Fibroblast of skin of scalp (primary cell): ENCODE data around the gene RAB9A.
"Not testable (repeated sequence)": the region's sequence is repeated elsewhere in the genome, so short reads cannot be mapped to it uniquely, and the experiment has no call there.

Source experiments
- DNase-seq: peaks from one replicate; pipeline ENCODE4 v3.0.0-alpha.2; 2013

RAB9A gene

DNA sequence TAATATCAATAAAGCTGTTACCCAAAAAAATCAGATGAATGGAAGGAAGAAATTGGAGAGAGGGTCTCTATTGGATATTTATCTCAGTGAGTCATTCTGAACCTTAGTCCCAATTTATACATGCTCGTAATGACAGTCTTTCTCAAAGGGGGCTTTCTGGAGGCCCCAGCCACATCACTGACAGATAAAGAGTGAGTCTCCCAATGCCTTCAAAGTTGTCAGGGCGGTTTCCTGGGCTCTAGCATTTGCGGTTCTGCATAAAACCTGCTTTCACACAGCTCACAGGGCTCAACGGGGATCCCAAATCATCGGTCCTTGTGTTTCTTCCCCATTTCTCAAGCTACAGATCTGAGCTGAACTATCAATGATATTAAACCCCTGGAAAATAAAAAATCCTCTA, 18.7 kb upstream of the RAB9A start:
- no peak for DNase-seq

DNA sequence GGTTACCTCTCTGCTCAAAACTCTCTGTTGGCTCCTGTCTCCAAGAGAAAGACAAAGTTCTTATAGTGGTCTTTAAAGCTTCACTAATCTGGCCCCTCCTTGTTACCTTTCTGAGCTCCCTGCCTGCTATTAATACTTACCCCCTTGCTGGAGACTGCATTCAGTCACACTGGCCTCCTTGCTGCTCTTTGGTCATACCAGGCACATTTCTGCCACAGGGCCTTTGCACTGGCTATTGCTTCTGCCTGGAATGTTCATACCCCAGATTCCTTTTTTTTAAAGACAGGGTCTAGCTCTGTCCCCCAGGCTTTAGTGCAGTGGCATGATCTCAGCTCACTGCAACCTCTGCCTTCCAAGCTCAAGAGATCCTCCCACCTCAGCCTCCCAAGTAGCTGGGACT, 15.9 kb upstream of the RAB9A start:
- DNase-seq = no peak

- no peak for DNase-seq
Measured at GRCh38 chrX:13676885-13677284, 12.0 kb upstream of the RAB9A start.

GRCh38 chrX:13679700-13680099, 9.2 kb upstream of the RAB9A start:
- not testable (repeated sequence) for DNase-seq

DNA sequence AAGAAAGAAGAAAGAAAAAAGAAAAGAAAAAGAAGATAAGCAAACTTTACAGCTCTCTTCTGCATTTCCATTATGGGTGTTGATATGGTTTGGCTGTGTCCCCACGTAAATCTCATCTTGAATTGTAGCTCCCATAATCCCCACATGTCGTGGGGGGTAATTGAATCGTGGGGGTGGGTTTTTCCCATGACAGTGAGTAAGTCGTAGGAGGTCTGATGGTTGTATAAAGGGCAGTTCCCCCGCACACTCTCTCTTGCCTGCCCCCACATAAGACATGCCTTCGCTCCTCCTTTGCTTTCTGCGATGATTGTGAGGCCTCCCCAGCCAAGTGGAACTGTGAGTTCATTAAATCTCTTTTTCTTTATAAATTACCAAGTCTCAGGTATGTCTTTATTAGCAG, 7.3 kb upstream of the RAB9A start:
- DNase-seq = no peak

DNA sequence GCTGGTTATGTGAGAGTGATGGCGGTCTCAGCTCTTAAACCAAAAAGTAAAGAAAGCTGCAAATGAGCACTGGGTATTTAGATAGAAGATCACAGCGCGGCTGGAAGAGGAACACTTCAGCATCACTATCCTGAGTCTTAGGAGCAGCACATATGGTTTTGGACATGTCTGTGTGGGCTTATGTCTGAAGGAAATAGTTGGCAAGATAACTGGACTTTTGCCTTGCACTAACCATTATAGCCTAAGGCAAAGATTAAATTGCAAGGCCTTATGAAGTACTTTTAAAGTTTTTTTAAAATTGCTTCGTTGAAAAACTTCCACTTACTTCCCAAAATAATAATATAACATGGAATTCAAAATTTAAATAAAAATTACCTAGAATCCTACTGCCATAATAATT, 4.6 kb upstream of the RAB9A start:
- DNase-seq = no peak

GRCh38 chrX:13685126-13685763, 3.7 kb upstream of the RAB9A start:
- DNase-seq = no peak

- no peak for DNase-seq
Measured at GRCh38 chrX:13687203-13687602, 1.7 kb upstream of the RAB9A start.

- no peak for DNase-seq
Measured at GRCh38 chrX:13688384-13688957, 457 bp upstream of the RAB9A start.

- DNase-seq = no peak
Measured at GRCh38 chrX:13689741-13690211, 848 bp downstream of the RAB9A start.

DNA sequence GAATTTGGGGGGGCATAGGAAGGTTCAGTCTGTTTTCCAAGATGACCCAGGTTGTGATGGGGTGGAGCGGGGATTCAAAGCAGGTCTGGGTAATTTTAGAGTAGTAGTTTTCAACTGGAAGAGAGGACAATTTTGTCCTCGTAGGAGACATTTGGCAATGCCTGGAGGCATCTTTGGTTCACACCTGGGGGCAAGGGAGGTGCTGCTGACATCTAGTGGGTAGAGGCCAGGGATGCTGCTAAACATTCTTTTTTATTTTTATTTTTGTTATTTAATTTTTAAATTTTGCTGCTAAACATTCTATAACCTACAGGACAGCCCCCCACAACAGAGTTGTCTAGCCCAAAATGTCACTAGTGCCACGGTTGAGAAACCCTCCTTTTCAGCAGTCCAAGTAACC, 1.9 kb downstream of the RAB9A start:
- no peak for DNase-seq

DNA sequence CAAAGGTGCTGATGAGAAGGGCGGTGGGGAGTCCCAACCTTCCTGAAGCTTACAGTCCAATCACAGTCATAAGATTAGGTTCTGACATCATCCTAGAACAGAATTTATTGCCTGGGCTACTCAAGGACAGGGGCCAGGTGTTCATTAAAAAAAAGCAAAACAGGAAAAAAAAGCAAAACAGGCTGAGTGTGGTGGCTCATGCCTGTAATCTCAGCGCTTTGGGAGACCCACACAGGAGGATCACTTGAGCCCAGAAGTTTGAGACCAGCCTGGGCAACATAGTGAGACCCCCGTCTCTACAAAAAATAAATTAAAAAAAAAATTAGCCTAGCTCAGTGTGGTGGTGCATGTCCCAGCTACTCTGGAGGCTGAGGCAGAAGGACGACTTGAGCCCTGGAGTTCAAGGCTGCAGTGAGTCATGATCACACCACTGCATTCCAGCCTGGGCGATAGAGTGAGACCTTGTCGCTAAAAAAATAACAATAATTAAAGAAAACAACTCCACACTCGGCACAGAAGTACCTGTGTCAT, 3.0 kb downstream of the RAB9A start:
- DNase-seq = no peak

DNA sequence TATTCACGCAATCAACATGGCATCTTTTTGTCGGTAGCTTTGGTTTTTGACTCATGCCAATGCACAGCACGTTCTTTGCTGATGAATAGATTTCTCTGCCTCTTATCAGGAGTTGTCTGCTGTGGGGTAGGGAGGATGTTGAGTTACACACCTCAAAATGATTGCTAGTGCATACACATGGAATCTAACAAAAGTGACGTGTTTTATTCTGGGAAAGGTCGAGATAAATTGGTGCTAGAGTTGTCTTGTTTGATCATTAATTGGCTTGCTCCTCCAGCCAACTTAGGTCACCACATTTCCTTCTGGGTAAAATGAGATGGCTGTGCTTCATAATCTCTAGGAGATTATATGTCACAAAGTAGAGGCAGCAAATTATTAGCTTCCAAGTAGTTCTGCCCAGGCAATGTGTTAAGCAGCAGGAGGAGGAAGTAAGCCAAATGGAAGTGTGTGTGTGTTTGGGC, 3.9 kb downstream of the RAB9A start:
- DNase-seq = no peak

GRCh38 chrX:13693341-13693961, 4.5 kb downstream of the RAB9A start:
- no peak for DNase-seq

GRCh38 chrX:13694359-13694758, 5.4 kb downstream of the RAB9A start:
- DNase-seq = no peak

DNA sequence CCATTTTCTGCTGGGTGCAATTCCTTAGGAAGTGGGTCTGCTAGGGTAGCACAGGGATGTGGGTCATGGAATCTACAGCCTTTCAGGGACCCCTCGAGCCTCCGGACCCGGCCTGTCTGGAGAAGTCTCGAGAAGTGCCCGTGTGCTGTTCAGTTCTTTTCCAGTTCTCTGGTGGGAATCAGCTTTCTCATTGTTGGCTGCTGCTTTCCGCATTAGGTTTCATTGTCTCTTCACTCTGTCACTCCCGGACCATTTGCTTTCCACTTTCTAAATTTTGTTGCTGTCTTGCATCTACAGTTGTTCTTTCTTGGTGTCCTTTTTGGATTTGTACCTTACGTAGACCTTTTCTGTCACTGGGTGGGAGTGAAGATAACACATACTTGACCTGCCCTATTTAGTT, 6.1 kb downstream of the RAB9A start:
- no peak for DNase-seq

DNA sequence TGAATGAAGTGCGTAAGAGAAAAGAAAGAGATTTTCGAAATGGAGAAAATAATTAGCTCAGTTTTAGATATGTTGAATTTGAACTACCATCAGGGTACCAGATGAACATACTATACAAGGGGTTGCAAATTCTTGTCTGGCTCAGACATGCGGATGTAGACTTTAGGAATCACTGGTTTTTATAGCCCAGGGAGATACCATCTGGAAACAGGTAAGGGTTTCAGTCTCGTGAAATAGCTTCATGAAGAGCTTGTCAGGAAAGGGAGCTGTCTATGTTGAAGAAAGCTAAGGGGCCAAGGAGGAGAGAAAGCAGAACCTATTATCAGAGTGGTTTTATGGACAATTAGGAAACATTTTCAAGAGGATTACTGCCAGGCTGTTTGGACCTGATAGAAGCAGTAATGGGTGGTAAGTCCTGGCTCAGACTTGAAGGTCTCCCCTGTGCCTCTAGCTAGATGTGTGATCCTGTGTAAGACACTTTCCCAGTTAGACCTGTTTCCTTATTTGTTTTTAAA, 6.7 kb downstream of the RAB9A start:
- no peak for DNase-seq

DNA sequence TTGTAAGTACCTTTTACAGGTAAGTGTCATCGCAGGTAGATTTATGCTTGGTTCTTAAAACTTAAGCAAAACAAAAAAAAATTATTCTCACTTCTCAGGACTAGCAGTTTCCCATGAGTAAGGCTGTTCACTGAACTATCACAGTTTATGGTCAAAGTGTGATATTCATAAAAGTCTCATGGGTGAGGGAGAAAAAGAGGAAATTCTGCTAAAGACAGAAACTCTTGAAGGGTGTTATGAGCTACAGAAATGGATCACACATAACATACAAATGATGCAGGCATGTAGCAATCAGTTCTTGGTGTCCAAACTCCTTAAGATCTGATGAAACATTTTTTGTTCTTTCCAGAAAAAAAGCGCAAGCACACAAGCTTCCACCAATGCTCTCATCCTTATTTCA, 8.5 kb downstream of the RAB9A start:
- no peak for DNase-seq

GRCh38 chrX:13697976-13698375, 9.0 kb downstream of the RAB9A start:
- no peak for DNase-seq

GRCh38 chrX:13698432-13698831, 9.5 kb downstream of the RAB9A start:
- no peak for DNase-seq

GRCh38 chrX:13699183-13699826, 10.4 kb downstream of the RAB9A start:
- DNase-seq = no peak

GRCh38 chrX:13700380-13700779, 11.5 kb downstream of the RAB9A start:
- no peak for DNase-seq

GRCh38 chrX:13702111-13702789, 13.3 kb downstream of the RAB9A start:
- no peak for DNase-seq
